GM19438 (cell line): Measurements from ENCODE around the gene ZNF695.

Source experiments
- ATAC-seq: cut with Tn5 transposase; IDR thresholded peaks from one replicate; pipeline ENCODE4 v1.9.1; 2021; ENCODE audit warnings: low read depth; ENCODE audit not compliant: unreplicated experiment

The ZNF695 gene

GRCh38 chr1:246959944-246960693 is 47.7 kb downstream of the ZNF695 start:
- ATAC-seq = no peak

DNA sequence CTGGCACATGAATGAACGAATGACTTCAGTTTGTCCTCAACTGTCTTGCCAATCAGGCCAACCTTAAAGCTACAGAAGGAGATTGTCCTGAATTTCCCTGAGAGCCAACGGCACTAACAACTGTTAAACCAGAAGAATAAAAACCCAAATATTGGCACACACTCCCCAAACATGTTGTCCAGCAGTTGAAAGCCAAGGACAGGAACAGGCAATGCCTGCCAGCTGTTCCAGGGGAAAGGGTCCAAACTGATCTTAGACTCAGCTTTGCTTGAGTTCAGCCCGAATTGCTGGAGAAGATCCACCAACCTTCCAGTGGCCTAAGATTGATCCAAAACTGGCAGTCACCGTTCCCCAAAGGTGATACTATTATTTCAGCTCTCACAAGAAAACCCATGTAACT is 53.7 kb downstream of the ZNF695 start:
- no peak for ATAC-seq

- no peak for ATAC-seq
These were observed 56.4 kb downstream of the ZNF695 start for GRCh38 chr1:246951413-246951812.

GRCh38 chr1:246949956-246950355 is 57.9 kb downstream of the ZNF695 start:
- no peak for ATAC-seq

GRCh38 chr1:246947255-246947654 is 60.6 kb downstream of the ZNF695 start:
- no peak for ATAC-seq

- ATAC-seq = no peak
These were observed 61.5 kb downstream of the ZNF695 start for GRCh38 chr1:246946366-246946765.
